Mammary epithelial cell (primary cell): ENCODE measurements around the gene FKBP1C.

Experiments used
- EZH2 ChIP-seq: IDR thresholded peaks from 2 replicates; pipeline ENCODE4 v1.6.1; 2012; ENCODE audit warnings: low read length, inconsistent platforms, borderline replicate concordance
- TF ChIP-seq, protein P1 (sequence below), 2 donors: IDR thresholded peaks in 1 of 2; conservative IDR thresholded peaks in 1 of 2; 2 replicates each; pipeline ENCODE4 v1.5.1; 2011 to 2012; ENCODE audit warnings: inconsistent platforms in 2 of 2, low read length in 2 of 2, mild to moderate bottlenecking in 2 of 2, control low read depth in 1 of 2, low read depth in 1 of 2; ENCODE audit not compliant: insufficient read depth in 1 of 2; ENCODE audit errors: extremely low read depth in 1 of 2

DNA sequence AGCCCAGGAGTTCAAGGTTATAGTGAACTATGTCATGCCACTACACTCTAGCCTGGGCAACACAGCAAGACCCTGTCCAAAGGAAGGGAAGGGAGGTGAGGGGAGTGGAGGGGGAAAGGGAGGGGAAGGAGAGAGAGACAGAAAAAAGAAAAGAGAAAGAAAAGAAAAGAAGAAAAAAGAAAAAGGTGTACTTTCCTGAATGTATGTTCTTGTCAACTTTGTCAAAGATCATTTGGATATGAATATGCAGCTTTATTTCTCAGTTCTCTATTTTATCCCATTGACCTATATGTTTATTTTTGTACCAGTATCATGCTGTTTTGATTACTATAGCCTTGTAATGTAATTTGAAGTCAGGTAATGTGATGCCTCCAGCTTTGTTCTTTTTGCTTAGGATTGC, 30.9 kb upstream of the FKBP1C start:
- TF ChIP-seq, protein P1, sequence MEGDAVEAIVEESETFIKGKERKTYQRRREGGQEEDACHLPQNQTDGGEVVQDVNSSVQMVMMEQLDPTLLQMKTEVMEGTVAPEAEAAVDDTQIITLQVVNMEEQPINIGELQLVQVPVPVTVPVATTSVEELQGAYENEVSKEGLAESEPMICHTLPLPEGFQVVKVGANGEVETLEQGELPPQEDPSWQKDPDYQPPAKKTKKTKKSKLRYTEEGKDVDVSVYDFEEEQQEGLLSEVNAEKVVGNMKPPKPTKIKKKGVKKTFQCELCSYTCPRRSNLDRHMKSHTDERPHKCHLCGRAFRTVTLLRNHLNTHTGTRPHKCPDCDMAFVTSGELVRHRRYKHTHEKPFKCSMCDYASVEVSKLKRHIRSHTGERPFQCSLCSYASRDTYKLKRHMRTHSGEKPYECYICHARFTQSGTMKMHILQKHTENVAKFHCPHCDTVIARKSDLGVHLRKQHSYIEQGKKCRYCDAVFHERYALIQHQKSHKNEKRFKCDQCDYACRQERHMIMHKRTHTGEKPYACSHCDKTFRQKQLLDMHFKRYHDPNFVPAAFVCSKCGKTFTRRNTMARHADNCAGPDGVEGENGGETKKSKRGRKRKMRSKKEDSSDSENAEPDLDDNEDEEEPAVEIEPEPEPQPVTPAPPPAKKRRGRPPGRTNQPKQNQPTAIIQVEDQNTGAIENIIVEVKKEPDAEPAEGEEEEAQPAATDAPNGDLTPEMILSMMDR (conservative IDR thresholded peaks at IDR 0.05 in 1 of 2, IDR thresholded peaks at IDR 0.05 in 1 of 2; ENCODE audit: extremely low read depth in 1 of 2, insufficient read depth in 1 of 2, low read depth in 1 of 2, low read length in 2 of 2): no peak
- no peak for TF ChIP-seq EZH2
